Body of pancreas (tissue), 4 donors: ENCODE data around the gene TTLL9. TPM values are rescaled to one million over a fixed set of nuclear protein-coding genes. Genes with fewer than 3 reads are reported as not detected.

ENCODE experiments used
- ATAC-seq: fragments of 150-250 bp; one replicate; pipeline ENCODE4 v1.9.1; 2016
- DNase-seq, 4 donors: peaks; one replicate each; pipeline ENCODE4 v3.0.0-alpha.2; 2019
- H3K27ac ChIP-seq, 4 donors: fragments of 200-600 bp; sonication (generic); 1 replicate in 3 of 4; 2 replicates in 1 of 4; pipeline versions ENCODE4 v1.5.1 to v1.6.1; 2016 to 2019; ENCODE audit warnings: mild to moderate bottlenecking in 1 of 4, mixed read lengths in 1 of 4, moderate library complexity in 1 of 4
- H3K27me3 ChIP-seq, 2 donors: fragments of 200-600 bp; sonication (generic); one replicate each; pipeline ENCODE4 v1.6.0; 2016; ENCODE audit warnings: mild to moderate bottlenecking in 1 of 2
- H3K36me3 ChIP-seq, 2 donors: fragments of 200-600 bp; sonication (generic); replicated peaks in 1 of 2; 2 replicates each; pipeline ENCODE4 v1.5.1; 2016; ENCODE audit warnings: low read depth in 2 of 2; ENCODE audit not compliant: insufficient read depth in 1 of 2
- H3K4me1 ChIP-seq: fragments of 200-600 bp; sonication (generic); one replicate; pipeline ENCODE4 v1.6.0; 2016
- H3K4me3 ChIP-seq, 2 donors: fragments of 200-600 bp; sonication (generic); 1 replicate in 1 of 2; 2 replicates in 1 of 2; pipeline ENCODE4 v1.5.1; 2016 to 2019
- H3K9me3 ChIP-seq, 3 donors: fragments of 200-600 bp; sonication (generic); 1 replicate in 2 of 3; 2 replicates in 1 of 3; pipeline ENCODE4 v1.5.1; 2016
- CTCF ChIP-seq, 7 experiments: fragments of 450-650 bp in 4 of 7; fragments of 200-600 bp in 3 of 7; sonication (generic) in 3 of 7; IDR thresholded peaks; one replicate each; pipeline ENCODE4 v1.5.1; 2016 to 2019; ENCODE audit warnings: antibody characterized with exemption in 7 of 7
- POLR2A ChIP-seq, 3 donors: fragments of 450-650 bp; IDR thresholded peaks; one replicate each; pipeline ENCODE4 v1.6.1; 2016; ENCODE audit warnings: antibody characterized with exemption in 3 of 3, mild to moderate bottlenecking in 2 of 3
- WGBS, 2 donors: methylation state at CpG; one replicate each; pipeline ENCODE4 v1.1.5; 2017; 5-methylcytosine and 5-hydroxymethylcytosine counted together
- intact Hi-C: fragments of 100-400 bp; cut with DNase I; formaldehyde crosslinking; loops from one replicate; pipeline ENCODE4 v1.15.1; 2023
- total RNA-seq, 2 donors: library from RNA; depleted of rRNA; stranded (reverse); fragments of >200 nt; gene quantifications; one replicate each; pipeline ENCODE4 v1.1.0, GENCODE V29; 2016

The TTLL9 gene
- total RNA-seq, 2 donors from 2014 or later: 0.52 to 0.99 TPM

DNA sequence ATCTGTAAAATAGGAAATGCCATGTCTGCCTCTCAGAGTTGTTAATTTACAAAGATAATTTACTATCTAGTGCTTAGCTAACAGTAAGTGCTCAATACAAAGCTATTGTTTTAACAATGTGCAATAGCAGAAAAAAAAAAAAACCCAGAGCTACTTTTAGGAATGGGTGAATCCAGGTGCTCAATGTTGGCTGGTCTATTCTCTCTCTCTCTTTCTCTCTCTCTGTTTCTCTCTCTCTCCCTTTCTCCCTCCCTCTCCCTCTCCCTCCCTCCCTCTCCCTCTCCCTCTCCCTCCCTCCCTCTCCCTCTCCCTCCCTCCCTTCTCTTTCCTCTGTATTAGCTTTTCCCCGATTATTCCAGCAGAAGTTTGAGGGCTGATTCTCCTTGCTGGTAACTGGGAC lies 67.4 kb downstream of the TTLL9 start:
- WGBS, 2 donors: 17 to 47% methylated on average over 1 of the region's 1 CpG
- TF ChIP-seq CTCF (IDR thresholded peaks at IDR 0.05): no peak
- TF ChIP-seq POLR2A (IDR thresholded peaks at IDR 0.05): no peak
- H3K4me3 ChIP-seq: no peak overlapping the region
- DNase-seq: no peak
- H3K27me3 ChIP-seq: no peaks in the 10 kb centered on the region
- no peaks in the 10 kb centered on the region for H3K36me3 ChIP-seq
- no peak for ATAC-seq
- intact Hi-C loops: no loop called here
- no peak overlapping the region for H3K27ac ChIP-seq
- no peaks in the 10 kb centered on the region for H3K9me3 ChIP-seq
- peaks cover 7% of the 10 kb centered on the region for H3K4me1 ChIP-seq

DNA sequence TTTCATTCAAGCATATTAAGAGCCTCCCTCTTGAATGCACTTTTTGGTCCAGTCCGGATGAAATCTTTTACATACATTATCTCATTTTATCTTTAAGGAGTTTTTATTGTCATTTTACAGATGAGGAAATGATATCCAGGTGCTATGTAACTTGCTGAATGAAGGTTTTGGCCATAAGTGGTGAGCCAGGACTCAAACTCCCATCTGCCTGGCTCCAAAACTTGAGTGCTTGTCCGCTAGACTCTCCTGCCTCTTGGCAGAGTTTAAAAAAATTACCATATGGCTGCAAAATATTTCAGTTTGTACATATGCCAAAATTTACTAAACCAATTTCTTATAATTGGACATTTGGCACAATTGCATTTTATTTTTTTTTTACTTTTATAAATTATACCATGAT lies 69.2 kb downstream of the TTLL9 start:
- Histone ChIP-seq H3K4me1 (peaks cover 19% of the 10 kb centered on the region), H3K27me3 (no peaks in the 10 kb centered on the region), H3K36me3 (no peaks in the 10 kb centered on the region), H3K9me3 (no peaks in the 10 kb centered on the region), H3K27ac (no peak overlapping the region), H3K4me3 (no peak overlapping the region)
- DNase-seq (no peak), ATAC-seq (no peak)
- 85 to 91% methylated on average over 2 of the region's 2 CpGs for WGBS, 2 donors
- intact Hi-C loops: no loop called here
- TF ChIP-seq POLR2A (IDR thresholded peaks at IDR 0.05): no peak
- TF ChIP-seq CTCF (IDR thresholded peaks at IDR 0.05): no peak

DNA sequence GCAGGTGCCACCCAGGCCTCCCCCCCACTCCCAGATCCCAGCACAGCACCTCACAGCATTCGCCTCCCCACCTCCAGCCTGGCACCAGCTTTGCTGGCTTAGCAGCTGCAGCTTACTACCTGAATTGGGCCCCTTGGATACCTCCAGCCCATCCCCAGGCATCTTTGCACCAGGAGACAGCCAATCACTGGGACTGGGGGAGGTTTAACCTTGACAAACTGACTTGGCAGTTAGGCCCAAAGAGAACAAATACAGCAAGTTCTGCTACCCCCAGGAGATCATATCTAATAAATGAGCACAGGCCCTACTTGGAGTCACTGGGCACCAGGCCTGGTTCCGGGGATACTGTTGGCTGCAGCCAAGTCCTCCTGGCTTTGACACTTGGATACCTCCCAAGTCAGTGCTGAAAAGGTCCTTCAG lies 72.6 kb downstream of the TTLL9 start:
- Histone ChIP-seq H3K4me1 (peaks cover 19% of the 10 kb centered on the region), H3K36me3 (peaks cover under 1 to 24% of the 10 kb centered on the region in 2 donors), H3K27me3 (no peaks in the 10 kb centered on the region), H3K4me3 (no peak overlapping the region), H3K9me3 (no peaks in the 10 kb centered on the region), H3K27ac (peak overlapping the region in 3 of 4 donors; percentile 5 to 56 (median 13))
- WGBS, 2 donors: 18 to 25% methylated on average over 2 of the region's 2 CpGs
- intact Hi-C loops: no loop called here
- no peak for TF ChIP-seq POLR2A (IDR thresholded peaks at IDR 0.05)
- TF ChIP-seq CTCF (IDR thresholded peaks at IDR 0.05): no peak
- DNase-seq (peak; percentile 25 to 57 (median 46)), ATAC-seq (peak; percentile 72)

- no peaks in the 10 kb centered on the region for H3K9me3 ChIP-seq
- WGBS, 2 donors: 82 to 100% methylated on average over 2 to 4 of the region's 4 CpGs
- H3K27me3 ChIP-seq: no peaks in the 10 kb centered on the region
- no peak for TF ChIP-seq CTCF (IDR thresholded peaks at IDR 0.05)
- TF ChIP-seq POLR2A (IDR thresholded peaks at IDR 0.05): no peak
- ATAC-seq (no peak), DNase-seq (no peak)
- intact Hi-C loops: no loop called here
- no peak overlapping the region for H3K4me3 ChIP-seq
- no peak overlapping the region for H3K27ac ChIP-seq
- H3K36me3 ChIP-seq: peaks cover 8 to 28% of the 10 kb centered on the region in 2 donors
- H3K4me1 ChIP-seq: peaks cover 27% of the 10 kb centered on the region
Observed at GRCh38 chr20:31945319-31945718, 74.9 kb downstream of the TTLL9 start.

DNA sequence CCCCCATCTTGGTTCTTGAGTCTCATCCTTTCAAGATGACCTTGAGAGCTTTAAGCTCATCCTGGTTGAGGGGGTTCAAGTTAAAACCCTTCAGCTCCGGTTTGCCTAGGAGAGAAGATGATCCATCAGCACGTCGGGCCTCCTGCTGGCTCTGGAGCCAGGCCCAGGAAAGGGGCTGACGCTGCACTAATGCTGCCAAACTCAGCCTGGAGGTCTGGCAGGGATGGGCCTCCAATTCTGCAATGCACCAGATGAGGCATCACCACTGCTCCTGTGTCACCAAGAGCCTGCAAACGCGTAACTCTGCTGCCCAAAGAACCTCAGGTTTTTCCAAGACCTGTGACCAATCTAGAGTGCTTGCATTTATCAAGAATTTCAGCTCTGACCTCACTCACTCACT lies 75.4 kb downstream of the TTLL9 start:
- ATAC-seq: no peak
- Histone ChIP-seq H3K27me3 (no peaks in the 10 kb centered on the region), H3K9me3 (no peaks in the 10 kb centered on the region), H3K27ac (no peak overlapping the region), H3K36me3 (peaks cover 8 to 28% of the 10 kb centered on the region in 2 donors), H3K4me3 (no peak overlapping the region), H3K4me1 (peaks cover 32% of the 10 kb centered on the region)
- intact Hi-C loops: no loop called here
- TF ChIP-seq CTCF (IDR thresholded peaks at IDR 0.05) (no peak), POLR2A (IDR thresholded peaks at IDR 0.05) (no peak)
- DNase-seq: no peak
- 82 to 100% methylated on average over 2 to 6 of the region's 6 CpGs for WGBS, 2 donors
